Measurements from ENCODE around the gene RTL10. TPM values are rescaled to one million over a fixed set of nuclear protein-coding genes. Genes with fewer than 3 reads are reported as not detected.

RTL10 gene
- total and polyA plus RNA-seq, 2 of the 4 experiments (the other 2 are of a cell fraction) = 8.6 to 12.1 TPM

DNA sequence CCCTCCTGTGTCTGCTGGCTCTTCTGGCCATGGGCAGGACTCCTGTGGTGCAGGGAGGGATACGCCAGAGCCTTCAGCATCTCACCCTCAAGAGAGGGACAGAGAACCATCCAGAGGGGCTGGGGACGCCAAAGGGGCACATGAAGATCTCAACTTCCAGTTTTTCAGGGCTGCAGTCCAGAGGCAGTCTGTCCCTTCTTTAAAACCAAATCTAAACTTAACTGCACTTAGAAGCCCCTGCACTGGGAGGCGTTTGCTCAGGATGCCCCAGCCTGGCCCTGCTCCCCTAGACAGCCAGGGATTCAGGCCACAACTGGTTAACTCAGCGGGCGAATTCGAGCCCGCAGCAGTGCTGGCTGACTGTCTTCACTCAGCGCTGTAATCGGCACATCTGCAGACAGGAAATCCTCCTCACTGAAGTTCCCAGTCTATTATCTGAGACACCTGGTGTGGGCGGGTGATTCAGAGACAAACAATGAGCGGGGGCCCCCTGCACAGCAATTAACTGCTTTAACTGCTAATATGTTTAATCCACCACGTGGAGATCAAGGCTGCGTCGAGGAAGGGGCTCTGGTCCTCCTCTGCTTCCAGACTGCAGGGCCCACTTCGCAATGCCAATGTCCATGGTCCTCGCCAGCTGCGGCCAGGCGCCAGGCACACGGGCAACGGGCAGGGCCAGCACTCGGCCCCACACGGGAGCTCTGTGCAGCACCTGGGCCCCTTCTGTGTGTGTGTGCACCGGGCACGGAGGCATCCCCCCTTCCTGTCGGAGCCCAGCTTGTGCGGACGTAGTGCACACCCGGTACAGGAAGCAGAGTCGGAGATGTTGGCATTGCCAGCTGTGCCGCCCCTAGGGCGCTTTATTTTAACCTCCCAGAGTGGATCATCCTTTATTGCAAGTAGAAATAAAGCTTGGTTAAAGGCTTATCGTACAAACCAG is 36.9 kb upstream of the RTL10 start (continued):
- TF ChIP-seq, protein P1, sequence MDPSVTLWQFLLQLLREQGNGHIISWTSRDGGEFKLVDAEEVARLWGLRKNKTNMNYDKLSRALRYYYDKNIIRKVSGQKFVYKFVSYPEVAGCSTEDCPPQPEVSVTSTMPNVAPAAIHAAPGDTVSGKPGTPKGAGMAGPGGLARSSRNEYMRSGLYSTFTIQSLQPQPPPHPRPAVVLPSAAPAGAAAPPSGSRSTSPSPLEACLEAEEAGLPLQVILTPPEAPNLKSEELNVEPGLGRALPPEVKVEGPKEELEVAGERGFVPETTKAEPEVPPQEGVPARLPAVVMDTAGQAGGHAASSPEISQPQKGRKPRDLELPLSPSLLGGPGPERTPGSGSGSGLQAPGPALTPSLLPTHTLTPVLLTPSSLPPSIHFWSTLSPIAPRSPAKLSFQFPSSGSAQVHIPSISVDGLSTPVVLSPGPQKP (IDR thresholded peaks at IDR 0.05; ENCODE audit: borderline replicate concordance, low read depth, low read length) = no peak
